G401 (cell line): ENCODE measurements around the gene EXOSC2. TPM values are rescaled to one million over a fixed set of nuclear protein-coding genes. Genes with fewer than 3 reads are reported as not detected.
"Not testable (repeated sequence)": the region's sequence is repeated elsewhere in the genome, so short reads cannot be mapped to it uniquely, and the experiment has no call there.

Experiments
- DNase-seq: peaks from one replicate; pipeline ENCODE4 v3.0.0-alpha.2; 2015; ENCODE audit warnings: low spot score
- in situ Hi-C: cut with HindIII; loops from 2 replicates; pipeline ENCODE4 v1.10.0; 2016; ENCODE audit warnings: low sequenced_read_pairs, mixed read lengths
- total RNA-seq: library from RNA; depleted of rRNA; stranded (reverse); fragments of >200 nt; shearing (Covaris generic); gene quantifications from 2 replicates; pipeline ENCODE4 v1.2.3, GENCODE V29; 2014

Gene EXOSC2
- total RNA-seq, 1 experiment from 2014 or later: 66.4 TPM

DNA sequence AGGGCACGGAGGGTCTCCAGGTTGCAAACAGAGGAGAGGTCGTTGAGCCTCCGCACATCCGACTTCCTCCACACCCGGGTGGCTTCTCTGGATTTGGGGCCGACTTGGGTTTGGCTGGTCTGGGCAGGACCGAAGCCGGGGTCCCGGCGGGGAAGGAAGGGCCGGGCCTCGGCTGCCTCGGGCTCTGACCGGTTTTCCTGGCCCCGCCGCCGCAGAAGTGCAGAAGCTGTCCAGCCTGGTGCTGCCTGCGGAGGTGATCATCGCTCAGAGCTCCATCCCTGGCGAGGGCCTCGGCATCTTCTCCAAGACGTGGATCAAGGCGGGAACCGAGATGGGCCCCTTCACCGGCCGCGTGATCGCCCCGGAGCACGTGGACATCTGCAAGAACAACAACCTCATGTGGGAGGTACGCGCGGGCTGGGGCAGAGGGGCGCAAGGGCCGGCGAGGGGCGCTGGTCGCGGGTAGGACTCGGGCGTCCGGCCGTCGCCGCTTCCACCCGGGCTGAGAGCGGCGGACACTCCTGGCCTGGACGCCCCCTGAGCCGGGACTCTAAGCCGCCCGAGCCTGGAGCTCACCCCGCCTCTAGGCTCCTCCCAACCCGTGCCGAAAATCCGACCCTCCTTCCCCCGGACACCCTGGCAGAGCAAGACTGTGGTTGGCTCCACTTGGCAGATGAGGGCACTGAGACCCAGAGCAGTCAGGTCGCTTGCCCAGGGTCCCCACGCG is 27.0 kb upstream of the EXOSC2 start:
- no peak for DNase-seq
- in situ Hi-C loops: no loop called here

- DNase-seq: no peak
- in situ Hi-C loops: no loop called here
Measured at GRCh38 chr9:130667120-130667435, 26.5 kb upstream of the EXOSC2 start.

DNA sequence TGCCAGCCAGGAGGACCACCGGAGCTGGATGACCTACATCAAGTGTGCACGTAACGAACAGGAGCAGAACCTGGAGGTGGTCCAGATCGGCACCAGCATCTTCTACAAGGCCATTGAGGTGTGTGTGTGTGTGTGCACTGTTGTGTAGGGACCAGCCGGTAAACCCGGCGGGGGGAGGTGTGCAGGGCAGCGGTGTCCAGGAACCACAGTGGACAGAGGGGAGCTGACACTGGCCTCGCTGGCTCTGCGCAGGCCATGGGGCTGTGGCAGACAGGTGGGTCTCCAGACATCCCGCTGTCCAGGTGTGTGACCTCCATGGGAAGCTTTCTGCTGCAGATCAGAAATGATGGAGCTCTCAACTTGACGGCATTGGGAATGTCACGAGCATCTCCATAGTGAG is 25.4 kb upstream of the EXOSC2 start:
- in situ Hi-C loops: no loop called here
- no peak for DNase-seq

- in situ Hi-C loops: no loop called here
- no peak for DNase-seq
Measured at GRCh38 chr9:130668659-130669058, 24.9 kb upstream of the EXOSC2 start.

- in situ Hi-C loops: no loop called here
- no peak for DNase-seq
Measured at GRCh38 chr9:130669965-130670364, 23.6 kb upstream of the EXOSC2 start.

DNA sequence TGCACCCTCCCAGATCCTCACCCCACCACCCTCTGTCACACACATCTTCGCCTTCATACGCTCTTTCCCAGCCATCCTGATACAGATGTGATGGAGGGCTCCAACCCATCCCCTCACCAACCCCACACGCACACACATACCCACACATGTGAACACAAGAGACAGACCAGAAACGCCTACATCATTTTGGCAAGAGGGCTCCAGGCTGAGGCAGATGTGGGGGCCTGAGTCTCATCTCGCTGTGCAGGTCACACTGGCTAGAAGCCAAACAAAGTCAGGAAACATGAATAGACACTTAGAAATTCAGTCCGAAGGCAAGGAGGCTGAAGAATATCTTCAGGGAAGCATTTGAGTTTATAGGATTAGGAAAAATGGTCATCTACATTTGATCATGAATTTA is 22.9 kb upstream of the EXOSC2 start:
- no peak for DNase-seq
- in situ Hi-C loops: no loop called here

DNA sequence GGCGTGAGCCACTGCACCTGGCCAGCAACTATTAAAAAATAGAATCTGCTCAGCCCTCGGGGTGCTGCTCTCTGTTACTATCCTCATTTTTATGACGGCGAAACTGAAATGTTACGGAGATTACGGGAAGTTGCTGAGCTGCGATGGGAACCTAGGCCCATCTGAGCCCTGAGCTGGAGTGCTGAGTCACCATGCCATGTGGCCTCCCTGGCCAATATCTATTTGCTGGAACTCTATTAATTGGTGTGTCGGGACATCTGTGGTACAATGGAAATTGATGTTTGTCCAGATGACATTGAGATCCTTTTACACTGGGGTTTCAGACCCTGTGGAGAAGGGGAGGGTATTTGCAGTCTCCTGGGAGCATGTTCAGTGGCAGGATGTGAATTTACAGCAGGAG is 21.1 kb upstream of the EXOSC2 start:
- DNase-seq: no peak
- in situ Hi-C loops: no loop called here

- in situ Hi-C loops: no loop called here
- no peak for DNase-seq
Measured at GRCh38 chr9:130672933-130673615, 20.5 kb upstream of the EXOSC2 start.

DNA sequence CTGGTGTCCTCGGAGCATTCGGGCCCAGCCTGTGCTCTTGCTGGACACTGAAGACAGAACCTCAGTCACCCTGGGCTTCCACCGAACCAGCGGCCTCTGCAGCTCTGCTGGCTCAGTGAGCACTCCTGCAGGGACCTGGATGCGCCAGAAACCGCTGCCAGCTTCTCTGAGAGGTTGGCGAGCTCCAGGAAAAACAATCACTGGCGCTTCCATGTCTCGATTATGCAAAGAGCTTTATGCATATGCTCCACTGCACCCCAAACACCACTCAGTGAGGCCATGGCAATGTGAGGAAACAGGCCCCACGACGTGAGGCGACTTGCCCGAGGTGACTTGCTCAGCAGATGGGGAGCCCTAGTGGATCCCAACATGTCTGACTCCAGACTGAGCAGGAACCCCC is 18.2 kb upstream of the EXOSC2 start:
- DNase-seq: no peak
- in situ Hi-C loops: no loop called here

- in situ Hi-C loops: no loop called here
- no peak for DNase-seq
Measured at GRCh38 chr9:130677252-130677651, 16.3 kb upstream of the EXOSC2 start.

DNA sequence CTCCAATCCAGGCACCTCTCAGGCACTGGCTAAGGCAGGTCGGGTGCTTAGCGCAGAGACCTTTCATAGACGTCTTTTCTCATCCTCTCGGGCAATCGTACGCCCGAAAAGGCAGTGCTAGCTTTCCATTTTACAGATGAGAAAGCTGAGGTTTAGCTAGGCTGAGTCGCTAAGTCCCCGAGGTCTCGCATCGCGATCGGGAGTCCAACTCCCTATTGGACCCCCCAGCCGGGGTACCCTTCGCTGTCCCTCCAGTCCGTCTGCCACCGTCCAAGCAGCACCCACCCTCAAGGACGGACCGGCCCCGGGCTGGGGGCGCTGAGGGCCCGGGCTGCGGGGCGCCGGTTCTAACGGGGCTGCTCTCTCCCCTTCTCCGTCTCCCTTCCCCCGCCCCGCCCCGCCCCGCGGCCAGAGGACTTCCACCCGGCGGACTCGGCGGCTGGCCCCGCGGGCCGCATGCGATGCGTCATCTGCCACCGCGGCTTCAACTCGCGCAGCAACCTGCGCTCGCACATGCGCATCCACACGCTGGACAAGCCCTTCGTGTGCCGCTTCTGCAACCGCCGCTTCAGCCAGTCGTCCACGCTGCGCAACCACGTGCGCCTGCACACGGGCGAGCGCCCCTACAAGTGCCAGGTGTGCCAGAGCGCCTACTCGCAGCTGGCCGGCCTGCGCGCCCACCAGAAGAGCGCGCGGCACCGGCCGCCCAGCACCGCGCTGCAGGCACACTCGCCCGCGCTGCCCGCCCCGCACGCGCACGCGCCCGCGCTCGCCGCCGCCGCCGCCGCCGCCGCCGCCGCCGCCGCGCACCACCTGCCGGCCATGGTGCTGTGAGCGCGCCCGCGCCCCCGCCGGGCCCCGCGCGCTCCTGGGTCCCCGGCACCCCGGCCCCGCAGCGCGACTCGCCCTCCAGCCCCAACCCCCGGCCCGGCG is 12.5 kb upstream of the EXOSC2 start:
- DNase-seq: peak; percentile 80
- in situ Hi-C loops: no loop called here

DNA sequence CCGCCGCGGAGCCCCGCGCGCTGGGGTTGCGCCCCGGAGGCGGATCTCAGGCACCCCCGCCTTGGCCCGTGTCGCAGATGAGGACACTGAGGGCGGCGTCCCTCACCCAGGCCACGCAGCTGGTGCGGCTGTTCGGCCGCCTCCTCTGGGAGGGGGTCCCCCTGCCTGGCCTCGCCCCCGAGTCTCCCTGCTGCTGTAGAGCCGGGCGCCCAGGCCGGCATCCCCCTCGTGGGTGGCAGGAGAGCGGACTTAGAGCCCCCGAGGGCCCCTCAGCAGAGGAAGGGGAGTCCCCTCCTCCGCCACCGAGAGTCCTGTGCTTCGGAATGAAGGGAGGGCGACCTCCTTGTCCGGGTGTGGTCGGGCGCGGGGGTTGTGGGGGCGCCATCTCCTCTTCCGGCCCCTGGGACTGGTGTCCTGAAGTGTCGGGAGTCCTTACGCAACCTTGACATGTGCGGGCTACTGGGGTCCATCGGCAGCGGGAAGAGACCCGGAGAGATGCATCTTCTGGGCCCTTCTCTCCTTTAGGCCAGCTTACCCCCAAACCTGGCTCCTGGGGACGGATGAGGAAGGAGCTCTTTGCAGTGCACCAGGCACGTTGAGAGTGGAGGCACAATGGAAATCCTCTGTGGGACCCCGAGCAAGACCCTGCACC is 11.7 kb upstream of the EXOSC2 start:
- peak; percentile 38 for DNase-seq
- in situ Hi-C loops: no loop called here

DNA sequence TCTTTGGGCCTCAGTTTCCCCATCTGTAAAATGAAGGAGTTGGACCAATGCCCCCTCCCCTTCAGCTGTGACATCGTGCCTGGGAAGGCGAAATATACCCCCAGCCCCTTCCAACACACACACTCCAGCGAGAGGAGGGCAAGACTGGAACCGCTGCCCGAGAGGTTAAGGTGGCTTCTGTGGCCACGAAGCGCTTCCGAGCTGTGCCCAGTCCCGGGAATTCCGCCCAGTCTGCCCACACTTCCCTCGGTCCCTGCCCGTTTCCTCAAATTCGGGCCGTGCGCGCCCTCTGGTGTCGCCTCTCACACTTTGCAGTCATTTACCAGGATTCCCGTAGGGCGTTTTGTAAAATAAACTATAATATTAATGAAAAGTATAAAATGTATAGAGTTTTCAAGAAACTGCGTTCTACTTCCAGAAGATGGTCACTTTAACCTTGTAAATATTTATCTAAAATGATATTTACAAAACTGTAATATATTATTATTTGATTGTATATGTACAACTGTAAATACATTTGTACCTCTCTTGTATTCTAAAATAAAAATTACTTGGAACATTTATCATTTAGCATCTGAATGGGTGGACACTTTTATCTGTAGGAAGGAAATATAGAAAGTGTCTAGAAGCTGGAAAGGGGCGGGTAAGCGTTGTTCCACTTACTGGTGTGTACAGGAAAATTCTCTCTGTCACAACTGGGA is 11.0 kb upstream of the EXOSC2 start:
- peak; percentile 91 for DNase-seq

GRCh38 chr9:130685104-130685503 is 8.5 kb upstream of the EXOSC2 start:
- in situ Hi-C loops: no loop called here
- DNase-seq: no peak

More for the DNA sequence above, 11.0 kb upstream of the EXOSC2 start:
- in situ Hi-C loops: no loop called here

GRCh38 chr9:130685945-130686344 is 7.6 kb upstream of the EXOSC2 start:
- in situ Hi-C loops, DNase-seq: not testable (repeated sequence)

DNA sequence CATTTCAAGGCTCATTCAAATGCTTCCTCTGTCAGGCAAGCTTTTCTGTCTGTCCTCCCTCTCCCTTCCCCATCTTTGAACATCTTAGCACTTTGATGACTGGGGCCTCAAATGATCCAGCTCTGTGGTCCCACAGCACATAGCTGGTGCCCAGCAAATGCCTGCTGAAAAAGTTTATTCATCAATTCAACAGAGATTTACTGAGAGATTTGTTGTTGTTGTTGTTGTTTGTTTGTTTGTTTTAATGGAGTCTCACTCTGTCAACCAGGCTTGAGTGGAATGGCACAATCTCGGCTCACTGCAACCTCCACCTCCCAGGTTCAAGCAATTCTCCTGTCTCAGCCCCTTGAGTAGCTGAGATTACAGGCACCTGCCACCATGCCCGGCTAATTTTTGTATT is 6.0 kb upstream of the EXOSC2 start:
- no peak for DNase-seq
- in situ Hi-C loops: no loop called here

GRCh38 chr9:130688072-130688471 is 5.5 kb upstream of the EXOSC2 start:
- DNase-seq: no peak
- in situ Hi-C loops: no loop called here

DNA sequence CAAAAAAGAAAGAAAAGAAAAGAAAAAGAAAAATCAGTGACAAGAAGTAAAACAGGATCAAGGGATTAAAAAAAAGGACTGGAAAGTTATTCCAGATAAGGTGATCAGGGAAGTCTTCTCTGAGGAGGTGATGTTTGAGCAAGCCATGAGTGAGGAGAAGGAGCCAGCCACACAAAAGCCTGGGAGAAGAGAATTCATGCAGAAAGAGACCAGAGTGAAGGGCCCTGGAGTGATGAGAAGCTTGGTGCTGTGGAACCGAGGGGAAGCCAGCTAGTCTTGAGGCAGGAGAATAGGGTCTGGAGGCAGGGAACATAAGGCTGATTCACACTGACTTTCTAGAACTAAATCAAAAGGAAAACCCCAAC is 4.0 kb upstream of the EXOSC2 start:
- no peak for DNase-seq
- in situ Hi-C loops: no loop called here
